Activated T-cell treated with anti-CD3 and anti-CD28 coated beads for 1 hour (primary cell): Measurements from ENCODE around the gene TOMM7.

Experiments
- DNase-seq: peaks from one replicate; pipeline ENCODE4 v3.0.0-alpha.2; 2020; ENCODE audit warnings: low read depth

The TOMM7 gene

DNA sequence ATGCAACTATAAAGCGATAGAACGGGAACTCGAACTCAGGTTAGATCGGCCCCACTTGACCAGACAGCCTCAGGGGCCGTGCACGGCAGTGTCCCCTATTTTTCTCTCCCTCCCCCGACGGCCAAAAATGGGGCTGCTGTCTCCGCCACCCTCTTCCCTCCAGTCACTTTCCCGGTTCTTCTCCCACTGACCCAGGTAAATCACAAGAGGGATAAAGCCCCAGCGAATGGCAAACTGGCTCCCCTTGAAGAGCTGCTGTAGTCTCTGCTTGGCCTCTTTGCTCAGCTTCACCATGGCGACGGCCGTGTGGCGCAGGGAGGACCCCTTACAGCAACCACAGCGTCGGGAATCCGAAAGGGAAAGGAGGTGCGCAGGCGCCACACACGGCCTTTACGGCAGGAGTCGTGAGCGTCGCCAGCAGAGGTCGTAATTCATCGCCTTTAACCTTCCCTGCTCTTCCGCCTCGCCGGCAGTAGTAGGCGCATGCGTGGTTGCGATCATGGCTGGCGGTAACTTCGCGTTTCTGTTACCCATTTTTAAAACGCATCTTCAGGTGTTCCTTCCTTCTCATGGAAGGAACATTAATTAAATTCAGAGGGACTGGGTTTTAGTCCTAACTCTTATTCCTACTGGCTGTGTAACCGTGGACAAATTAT lies at the start of gene TOMM7:
TOMM7 (minus strand) TSS at position 364 of the 656 bp plus-strand sequence; CDS start at position 294, 70 bp downstream.
- peak; percentile 78 for DNase-seq

DNA sequence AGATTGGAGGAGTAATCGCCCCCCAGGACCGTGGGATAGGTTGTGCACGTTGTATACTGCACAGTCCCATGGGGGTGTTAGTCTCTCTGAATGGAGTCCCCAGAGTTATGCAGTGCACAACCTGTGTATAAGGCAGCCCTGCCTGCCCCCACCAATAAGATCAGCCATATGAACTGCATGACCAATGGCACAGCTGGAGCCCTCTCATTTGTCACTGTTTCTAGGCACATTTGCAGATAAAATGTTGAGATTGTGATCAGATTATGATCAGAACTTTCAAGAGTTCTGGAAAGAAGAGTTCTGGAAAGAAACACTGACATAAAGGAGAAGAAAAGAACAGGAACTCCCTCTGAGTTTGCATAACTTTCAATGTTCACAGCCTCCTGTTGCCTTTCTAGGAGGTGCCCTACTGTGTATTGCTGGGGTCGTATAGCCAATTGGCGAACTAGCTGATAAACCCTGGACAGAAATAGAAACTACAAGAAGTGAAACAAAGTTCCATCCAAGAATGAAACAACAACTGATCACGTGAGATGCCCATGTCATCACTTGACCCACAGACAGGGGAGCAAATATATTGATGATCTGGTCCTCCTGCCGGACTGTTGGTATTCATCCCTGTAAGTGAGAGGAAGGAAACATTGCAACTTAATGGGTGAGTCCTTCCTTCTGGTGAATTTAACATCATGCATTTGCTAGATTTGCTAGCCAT lies 49.6 kb upstream of the TOMM7 start:
- DNase-seq: no peak

DNA sequence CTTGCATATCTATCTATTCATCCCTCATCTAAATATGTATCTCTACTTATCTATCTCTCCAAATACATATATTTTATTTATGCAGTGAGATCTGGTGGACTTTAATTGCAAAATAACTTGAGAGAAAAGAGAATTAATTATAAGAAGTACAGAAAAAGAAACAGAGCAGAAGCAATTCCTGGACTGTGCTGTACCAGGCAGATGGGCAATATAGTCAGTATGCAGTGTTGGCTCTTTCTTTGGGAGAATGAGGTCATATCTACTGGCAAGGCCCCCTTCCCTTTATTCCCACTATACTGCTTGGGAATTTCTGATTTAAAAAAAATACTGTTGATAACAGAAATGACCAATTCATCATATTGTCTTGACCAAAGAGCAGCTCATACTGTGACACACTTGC lies 49.0 kb upstream of the TOMM7 start:
- DNase-seq: no peak

DNA sequence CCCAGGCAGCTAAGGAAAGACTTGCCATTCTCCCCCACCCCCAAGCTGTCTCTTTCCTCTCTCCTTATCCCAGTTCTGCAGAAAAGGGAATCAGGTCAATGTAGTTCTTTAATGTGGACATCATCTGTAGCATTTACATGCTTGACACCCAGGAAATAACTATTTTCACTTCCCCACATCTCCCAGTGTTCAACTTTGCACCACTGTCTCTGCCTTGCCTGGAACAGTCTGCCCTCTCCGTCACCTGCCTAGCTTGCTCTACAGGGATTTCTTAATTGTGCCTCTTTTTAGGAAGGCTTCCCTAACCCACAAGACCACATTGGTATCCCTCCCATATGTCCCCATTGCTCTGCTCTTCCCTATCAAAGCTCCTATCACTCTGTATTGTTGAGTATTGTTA lies 45.9 kb upstream of the TOMM7 start:
- DNase-seq: no peak

DNA sequence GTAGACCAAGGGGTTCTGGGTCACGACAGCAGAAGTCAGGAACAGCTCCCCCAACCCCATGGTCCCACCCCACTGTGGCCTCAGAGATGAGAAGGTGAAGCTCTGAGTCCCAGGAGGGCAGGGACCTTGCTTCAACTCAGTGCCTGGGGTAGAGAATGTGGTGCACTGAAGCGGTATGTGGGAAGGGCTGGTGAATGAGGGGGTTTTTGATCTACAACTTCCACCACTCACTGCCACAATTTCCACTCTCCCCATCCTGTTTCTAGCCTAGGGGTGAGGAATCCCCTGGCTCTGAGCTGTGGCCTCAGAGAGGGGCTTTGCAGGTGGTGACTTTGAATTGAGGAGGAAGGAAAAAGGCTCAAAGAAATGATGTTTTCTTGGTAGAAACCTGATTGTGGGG lies 44.9 kb upstream of the TOMM7 start:
- no peak for DNase-seq

DNA sequence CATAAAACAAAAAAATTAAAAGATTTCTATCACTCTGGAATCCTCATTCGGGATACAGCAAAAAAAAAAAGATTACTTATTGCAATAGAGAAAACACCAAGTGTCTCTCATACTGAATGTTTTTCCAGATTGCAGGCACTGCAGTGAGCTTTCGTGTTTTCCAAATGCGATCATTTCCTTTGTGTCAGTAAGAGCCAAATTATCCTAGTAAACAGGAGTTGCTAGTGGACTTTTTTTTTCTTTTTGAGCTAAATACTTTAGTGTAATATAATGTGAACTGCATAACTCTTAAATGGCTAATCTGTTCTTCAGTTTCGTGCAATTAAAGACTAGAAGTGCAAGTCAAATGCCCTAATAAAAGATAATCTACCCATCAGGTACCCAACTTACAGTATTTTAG lies 44.4 kb upstream of the TOMM7 start:
- DNase-seq: no peak

DNA sequence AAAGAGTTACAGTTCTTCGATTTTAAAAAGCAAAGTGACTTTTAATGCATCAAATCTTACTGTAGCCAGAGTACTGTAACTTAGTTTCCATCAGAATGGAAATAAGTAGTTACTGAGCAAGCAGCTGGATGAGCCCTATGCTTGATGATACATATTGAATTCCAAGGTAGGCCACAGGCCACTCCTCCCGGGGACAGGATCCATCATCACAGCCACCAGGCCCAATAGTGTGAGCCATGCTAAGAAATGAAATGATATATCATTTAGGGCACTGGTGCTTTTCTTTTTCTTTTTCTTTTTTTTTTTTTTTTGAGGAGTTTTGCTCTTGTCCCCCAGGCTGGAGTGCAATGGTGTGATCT lies 42.9 kb upstream of the TOMM7 start:
- DNase-seq: no peak

DNA sequence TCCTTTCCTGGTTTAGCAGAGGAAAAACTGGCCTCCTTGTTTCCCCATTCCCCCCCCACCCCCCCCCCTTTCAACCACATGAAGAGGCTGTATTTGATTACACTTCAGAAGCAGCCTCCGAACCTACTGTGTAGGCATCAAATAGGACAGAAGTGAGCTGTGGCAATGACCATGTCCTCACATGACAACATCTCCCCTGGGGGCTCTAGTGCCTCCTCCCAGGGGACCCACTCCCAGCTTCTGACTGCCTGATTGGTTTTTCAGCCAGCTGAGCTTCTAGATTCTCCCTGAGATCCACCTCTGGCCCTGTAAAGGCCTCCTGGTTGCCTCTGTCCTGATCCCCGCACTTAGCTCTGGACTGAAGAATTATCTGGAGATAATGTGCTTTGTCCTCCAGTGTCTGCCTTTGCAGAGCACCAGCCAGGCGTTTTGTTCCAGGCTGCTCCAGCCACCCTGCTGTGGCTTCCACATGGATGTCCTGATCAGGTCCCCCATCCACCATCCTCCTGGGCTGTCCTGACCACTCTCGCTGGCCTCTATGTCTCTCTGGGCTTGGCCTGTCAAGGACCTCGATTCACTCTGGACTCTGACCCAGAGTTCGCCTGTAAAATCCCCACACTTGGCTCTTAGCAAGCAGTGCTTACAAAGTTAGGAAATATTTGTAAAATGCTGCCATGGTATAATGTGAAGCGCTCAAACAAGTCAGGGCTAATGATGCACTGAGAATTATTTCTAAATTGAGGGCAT lies 42.4 kb upstream of the TOMM7 start:
- DNase-seq: no peak

DNA sequence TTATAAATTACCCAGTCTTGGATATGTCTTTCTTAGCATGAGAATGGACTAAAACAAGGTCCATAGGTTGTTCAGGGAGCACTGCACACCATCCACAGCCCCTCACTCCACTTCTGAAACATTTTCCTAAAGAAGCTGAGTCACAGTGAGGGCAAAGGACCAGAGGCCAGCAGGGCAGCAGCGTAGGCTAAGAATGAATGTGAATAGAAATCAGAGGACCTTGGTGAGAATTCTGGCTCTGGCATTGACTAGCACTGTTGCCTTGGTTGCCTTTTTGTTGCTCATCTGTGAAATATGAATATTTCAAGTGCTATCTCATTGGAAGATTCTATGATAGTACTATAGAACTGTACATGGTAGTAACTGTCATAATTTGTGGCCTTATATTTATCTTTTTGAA lies 41.7 kb upstream of the TOMM7 start:
- DNase-seq: no peak

DNA sequence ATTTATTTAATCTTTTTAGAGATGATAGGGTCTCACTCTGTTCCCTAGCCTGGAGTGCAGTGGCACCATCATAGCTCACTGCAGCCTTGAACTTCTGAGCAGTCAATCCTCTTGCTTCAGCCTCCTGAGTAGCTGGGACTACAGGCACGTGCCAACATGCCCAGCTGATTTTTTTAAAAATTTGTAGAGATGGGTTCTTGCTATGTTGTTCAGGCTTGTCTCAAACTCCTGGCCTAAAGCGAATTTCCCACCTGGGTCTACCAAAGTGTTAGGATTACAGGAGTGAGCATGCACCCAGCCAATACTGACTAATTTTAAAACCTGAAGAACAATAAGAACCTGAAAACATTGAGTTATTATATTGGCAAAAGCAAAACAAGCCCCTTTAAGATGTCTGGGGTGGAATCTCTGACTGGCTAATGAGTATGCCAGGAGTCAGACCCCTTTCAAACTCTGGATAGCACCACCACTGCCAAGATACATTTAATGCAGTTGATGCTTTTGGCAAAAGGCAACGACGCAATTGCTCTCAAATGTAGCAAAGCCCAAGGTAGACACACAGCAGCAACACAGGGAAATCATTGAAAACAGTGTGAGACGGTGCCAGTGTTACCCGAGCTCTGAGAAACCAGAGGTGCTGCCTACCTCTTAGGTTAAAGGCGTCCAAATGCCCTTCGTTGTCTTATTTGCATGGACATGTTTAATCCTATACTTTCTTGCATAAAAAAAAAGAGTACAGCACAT lies 40.7 kb upstream of the TOMM7 start:
- no peak for DNase-seq

DNA sequence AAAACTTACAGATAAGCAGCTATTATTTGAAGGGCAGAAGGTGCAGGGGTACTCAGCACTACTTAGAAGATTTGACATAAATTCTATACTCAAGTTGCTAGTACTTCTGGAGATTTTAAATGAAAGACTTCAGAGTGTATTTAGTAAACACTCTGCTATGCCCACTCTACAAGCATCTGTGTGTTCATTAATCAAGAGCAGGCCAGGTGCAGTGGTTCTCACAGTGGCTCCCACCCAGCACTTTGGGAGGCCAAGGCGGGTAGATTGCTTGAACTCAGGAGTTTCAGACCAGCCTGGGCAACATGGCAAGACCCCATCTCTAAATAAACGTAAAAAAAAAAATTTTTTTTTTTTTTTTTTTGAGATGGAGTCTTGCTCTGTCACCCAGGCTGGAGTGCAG lies 38.9 kb upstream of the TOMM7 start:
- no peak for DNase-seq

DNA sequence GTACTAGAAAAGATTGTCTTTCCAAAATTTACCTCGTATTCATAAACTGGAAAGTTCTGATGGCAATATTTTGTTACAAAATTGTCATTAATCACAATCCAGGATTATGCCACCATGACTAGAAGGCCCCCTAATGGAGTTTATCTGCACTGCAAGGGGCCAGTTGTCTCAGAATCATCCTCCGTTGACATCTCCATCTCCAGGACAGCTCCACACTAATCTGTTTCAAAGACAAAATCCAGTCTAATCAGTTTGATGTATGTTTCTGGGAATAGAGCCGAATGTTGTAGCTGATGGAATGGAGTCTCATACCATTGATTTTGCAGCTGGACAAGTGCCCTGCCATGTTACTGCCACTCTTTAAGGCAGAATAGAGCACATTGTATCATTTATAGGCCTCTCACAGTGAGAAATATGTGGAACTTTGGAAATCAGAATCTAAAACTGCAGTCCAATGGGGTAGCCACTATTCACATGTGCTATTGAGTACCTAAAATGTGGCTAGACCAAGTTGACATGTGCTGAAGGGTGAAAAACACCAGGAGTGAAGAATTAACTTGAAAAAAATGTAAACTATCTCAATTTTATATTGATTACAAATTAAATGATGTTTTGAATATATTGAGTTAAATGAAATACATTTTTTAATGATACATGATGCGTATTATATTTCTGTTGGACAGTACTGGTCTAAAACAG lies 38.3 kb upstream of the TOMM7 start:
- DNase-seq: peak; percentile 9

DNA sequence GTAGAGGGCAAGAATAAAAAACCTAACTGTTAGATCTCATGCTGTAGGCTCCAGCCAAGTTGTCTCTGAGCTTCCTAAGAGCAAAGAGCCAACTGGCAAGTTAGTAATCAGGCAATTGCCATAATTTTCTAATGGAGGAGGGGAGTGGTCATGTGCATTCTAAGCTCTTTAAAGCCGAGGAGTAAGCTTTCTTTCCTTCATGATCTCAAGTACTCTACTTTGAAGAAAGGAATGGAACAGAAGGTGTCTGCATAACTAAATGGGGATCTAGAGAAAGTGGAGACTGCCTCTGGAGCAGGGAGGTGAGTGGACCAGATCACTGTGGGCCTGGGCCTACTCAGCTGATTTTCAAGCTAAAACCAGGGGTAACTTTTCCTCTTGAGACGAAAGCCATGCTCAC lies 37.7 kb upstream of the TOMM7 start:
- no peak for DNase-seq

DNA sequence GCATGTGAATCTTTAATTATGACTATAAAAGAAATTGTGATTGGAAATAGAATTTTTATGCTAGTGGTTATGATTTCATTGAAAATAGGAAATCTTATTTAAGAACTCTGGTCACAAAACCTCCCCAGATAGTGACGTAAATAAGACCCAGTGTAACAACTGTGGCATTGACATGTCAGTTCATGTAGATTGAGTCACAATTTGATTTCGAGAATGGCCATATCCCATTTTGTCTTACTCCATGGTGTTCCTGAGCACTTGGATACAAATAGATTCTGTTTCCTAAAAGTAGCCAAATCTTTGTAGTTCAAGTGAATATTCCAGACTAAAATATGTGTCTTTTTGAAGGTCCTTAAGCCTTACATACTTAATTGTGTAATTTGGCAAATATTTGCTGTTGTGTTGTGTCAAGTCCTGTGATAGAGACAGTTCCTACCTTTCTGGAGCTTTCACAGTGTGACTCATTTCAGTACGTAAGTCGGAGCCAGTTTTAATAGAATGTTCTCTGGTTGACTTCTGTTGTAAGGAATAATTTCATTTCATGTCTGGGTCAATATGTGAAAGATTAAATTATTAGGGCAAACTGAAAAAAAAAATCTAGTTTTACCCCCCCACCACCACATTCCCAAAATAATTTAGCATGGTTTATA lies 37.1 kb upstream of the TOMM7 start:
- no peak for DNase-seq

DNA sequence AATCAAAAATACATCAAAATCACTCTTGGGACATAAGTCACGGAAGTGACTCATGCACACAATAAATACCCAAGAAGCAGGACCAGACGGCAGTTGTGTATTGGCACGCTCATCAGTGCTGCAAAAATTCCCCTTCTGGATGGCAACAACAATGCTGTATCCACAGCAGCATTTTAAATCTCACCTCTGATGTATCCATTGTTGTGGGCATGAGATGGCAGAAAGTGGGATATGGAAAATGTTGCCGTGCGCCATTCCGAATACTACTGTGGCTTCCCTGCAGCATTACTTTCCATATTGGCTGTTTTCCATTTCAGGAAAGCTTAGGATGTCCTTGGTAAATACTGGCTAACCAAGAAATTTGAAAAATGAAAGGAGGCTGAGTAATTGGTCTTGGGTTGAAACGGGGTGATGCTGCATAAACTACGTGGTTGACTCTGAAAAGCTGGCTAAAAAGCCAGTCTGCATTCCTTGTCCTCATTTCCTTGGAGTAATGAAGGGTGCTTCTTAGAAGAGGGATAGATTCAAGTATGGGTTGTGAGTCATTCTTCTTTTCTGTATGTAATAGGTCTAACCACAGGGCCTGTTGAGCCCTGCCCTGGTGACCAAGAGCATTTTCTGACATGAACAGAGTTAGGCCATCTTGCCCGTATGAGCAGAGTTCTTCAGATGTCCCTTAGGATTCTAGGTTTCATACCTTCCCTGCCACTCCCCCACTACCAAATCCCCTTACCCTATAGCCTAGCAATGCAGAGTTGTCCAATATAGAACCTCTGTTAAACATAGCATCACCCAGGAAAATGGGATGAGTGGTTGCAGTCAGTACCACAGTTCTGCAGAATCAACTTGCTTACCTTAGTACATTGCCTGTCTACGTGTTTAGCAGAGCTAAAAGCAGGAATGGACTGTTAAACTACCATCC lies 36.3 kb upstream of the TOMM7 start:
- DNase-seq: no peak

DNA sequence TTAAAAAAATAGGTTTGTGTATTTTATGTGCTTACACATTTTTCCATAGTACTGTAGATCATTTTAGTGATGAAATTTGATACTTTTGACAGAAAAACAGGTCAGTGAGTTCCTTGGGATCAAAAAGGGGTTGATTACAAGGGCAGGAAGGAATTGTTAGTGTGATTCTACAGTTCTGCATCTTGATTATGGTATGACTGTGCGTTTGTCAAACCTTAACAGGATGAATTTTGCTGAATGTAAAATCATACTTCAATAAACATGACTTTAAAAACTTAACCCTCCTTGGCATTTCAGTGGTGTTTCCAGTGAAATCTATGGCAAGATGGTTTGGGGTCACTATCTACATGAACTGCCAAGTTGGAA lies 35.6 kb upstream of the TOMM7 start:
- DNase-seq: no peak

DNA sequence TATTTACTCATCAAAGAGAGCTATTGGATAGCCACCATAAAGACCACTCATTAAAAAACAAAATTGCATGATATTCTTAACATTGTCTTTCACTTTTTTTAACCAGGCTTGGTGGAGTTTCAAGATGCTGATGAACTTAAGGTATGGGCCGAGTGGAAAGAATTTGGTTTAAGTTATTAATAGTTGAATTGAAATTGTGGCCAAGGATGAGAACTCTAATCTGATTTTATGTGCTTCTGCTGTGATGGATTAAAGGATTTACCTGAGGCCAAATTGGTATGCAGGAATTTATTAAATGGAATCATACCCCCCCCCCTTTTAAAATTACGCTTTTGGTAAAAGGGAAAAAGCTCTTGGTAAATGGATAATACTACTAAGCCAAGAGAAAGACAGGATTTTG lies 33.8 kb upstream of the TOMM7 start:
- no peak for DNase-seq

DNA sequence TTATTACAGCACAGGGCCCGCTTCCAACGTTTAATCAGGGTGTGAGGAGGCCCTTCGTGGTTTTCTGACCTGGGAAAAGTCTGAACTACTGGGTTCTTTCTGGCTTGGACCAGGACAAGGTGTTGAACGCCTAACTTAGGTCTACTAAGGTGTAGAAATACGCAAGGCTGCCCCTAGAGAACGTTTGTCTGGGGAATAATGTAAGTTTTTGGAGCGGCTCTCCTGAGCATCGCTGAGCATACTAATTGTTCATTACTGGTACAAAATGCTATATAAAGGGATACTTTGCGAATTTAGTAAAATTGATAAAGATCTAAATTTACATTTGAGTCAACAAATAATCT lies 32.4 kb upstream of the TOMM7 start:
- DNase-seq: no peak

DNA sequence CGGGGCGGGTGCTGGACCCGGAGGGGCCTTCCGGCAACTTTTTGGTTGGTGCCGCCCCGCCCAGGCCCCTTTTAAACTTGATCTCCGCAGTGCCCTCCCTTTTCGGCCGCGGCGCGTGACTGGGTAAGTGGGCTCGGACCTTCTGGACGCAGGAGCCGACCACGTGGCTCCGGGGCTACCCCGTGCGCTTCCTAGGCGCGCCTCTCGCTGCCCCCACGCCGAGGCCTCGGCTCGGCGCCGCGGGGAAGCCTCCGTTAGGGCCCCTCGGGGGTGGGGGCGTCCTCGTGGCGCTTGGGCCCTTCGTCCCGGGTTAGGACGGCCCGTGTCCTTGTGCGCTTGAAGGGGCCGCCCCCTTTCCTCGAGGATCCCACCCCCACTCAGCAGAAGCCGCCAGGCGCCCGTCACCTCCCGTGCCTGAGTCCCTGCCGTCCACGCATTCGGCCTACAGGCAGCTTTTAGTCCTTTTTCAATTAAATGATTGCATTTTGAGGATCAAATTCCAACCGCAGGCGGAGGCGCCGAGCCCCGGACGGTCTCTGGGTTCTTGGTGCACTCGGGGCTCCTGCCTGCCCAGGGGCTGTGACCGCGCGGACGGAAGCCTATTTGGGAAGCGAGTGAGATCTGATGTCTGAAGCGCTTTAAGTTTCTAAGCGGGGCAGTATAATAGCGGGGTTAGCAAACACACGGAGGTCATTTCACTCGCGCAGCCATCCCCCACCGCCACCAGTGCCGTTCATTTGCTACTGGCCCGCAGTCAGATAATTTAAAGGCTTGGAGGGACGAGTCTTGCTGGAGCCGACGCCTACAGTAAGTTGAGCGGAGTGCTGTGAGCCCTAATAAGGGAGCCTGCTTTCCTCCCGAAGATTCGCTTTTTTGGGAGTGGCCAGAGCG lies 31.8 kb upstream of the TOMM7 start:
- DNase-seq: peak; percentile 57
